OCI-LY1 (cell line): ENCODE data around the gene B3GALT6.

ENCODE experiments used
- H2AFZ ChIP-seq: fragments of 200-600 bp; sonication (generic), shearing (Covaris generic); 2 replicates; pipeline ENCODE4 v1.6.0; 2014; ENCODE audit warnings: antibody characterized with exemption, mild to moderate bottlenecking, low read length
- H3F3A ChIP-seq: fragments of 200-600 bp; sonication (generic), shearing (Covaris generic); 2 replicates; pipeline ENCODE4 v1.6.0; 2014; ENCODE audit warnings: mild to moderate bottlenecking, antibody characterized with exemption, low read length, moderate library complexity; ENCODE audit not compliant: insufficient read depth
- H3K27ac ChIP-seq: fragments of 200-600 bp; sonication (generic); 2 replicates; pipeline ENCODE4 v1.5.1; 2014; ENCODE audit warnings: low read length, mixed run types, mild to moderate bottlenecking, low read depth; ENCODE audit not compliant: poor library complexity, severe bottlenecking
- H3K27me3 ChIP-seq: fragments of 200-600 bp; sonication (generic); 2 replicates; pipeline ENCODE4 v1.6.0; 2014; ENCODE audit warnings: antibody characterized with exemption, mild to moderate bottlenecking, low read length, moderate library complexity; ENCODE audit not compliant: insufficient read depth
- H3K36me3 ChIP-seq: fragments of 200-600 bp; sonication (generic); 2 replicates; pipeline ENCODE4 v1.6.1; 2014; ENCODE audit warnings: mild to moderate bottlenecking, antibody characterized with exemption, low read length, moderate library complexity, mixed read lengths; ENCODE audit not compliant: insufficient read depth
- H3K4me1 ChIP-seq: fragments of 200-600 bp; sonication (generic); 2 replicates; pipeline ENCODE4 v1.5.1; 2014; ENCODE audit warnings: mild to moderate bottlenecking, low read length, moderate library complexity; ENCODE audit not compliant: insufficient read depth, severe bottlenecking
- H3K4me2 ChIP-seq: fragments of 200-600 bp; sonication (generic), shearing (Covaris generic); 2 replicates; pipeline ENCODE4 v1.6.1; 2014; ENCODE audit warnings: low read length
- H3K4me3 ChIP-seq: fragments of 200-600 bp; sonication (generic); 2 replicates; pipeline ENCODE4 v1.5.1; 2014; ENCODE audit warnings: low read length, low read depth, mild to moderate bottlenecking, mixed read lengths; ENCODE audit not compliant: poor library complexity, severe bottlenecking
- H3K79me2 ChIP-seq: fragments of 200-600 bp; shearing (Covaris generic); 2 replicates; pipeline ENCODE4 v1.6.1; 2016; ENCODE audit warnings: mixed run types, low read length, mixed read lengths; ENCODE audit not compliant: insufficient read depth
- H3K9ac ChIP-seq: fragments of 200-600 bp; sonication (generic), shearing (Covaris generic); 2 replicates; pipeline ENCODE4 v1.6.1; 2014; ENCODE audit warnings: mild to moderate bottlenecking, low read length, mixed read lengths
- H3K9me2 ChIP-seq: fragments of 200-600 bp; sonication (generic), shearing (Covaris generic); 2 replicates; pipeline ENCODE4 v1.6.1; 2014; ENCODE audit warnings: low read depth, mild to moderate bottlenecking, low read length, mixed read lengths
- H3K9me3 ChIP-seq: fragments of 200-600 bp; shearing (Covaris generic); 2 replicates; pipeline ENCODE4 v1.6.1; 2014; ENCODE audit warnings: low read length, mixed read lengths
- H4K20me1 ChIP-seq: fragments of 200-600 bp; sonication (generic), shearing (Covaris generic); 2 replicates; pipeline ENCODE4 v1.6.0; 2016; ENCODE audit warnings: mild to moderate bottlenecking, low read length; ENCODE audit not compliant: insufficient read depth
- EZH2 ChIP-seq: fragments of 200-600 bp; sonication (generic), shearing (Covaris generic); IDR thresholded peaks from 2 replicates; pipeline ENCODE4 v1.8.0; 2017; ENCODE audit warnings: borderline replicate concordance, mixed run types, mild to moderate bottlenecking, antibody characterized with exemption, low read length, moderate library complexity, mixed read lengths
- TF ChIP-seq, protein P1 (sequence below): fragments of 200-600 bp; sonication (generic), shearing (Covaris generic); IDR thresholded peaks from 2 replicates; pipeline ENCODE4 v1.5.1; 2017; ENCODE audit warnings: mild to moderate bottlenecking, antibody characterized with exemption, low read length, moderate library complexity, mixed read lengths

Gene B3GALT6

DNA sequence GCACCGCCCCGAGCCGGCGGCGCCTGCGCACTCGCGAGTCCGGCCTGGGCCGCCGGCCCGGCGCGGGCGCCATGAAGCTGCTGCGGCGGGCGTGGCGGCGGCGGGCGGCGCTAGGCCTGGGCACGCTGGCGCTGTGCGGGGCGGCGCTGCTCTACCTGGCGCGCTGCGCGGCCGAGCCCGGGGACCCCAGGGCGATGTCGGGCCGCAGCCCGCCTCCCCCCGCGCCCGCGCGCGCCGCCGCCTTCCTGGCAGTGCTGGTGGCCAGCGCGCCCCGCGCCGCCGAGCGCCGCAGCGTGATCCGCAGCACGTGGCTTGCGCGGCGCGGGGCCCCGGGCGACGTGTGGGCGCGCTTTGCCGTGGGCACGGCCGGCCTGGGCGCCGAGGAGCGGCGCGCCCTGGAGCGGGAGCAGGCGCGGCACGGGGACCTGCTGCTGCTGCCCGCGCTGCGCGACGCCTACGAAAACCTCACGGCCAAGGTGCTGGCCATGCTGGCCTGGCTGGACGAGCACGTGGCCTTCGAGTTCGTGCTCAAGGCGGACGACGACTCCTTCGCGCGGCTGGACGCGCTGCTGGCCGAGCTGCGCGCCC lies at the start of gene B3GALT6:
Gene B3GALT6 (plus strand): TSS at position 30 of the 588 bp plus-strand sequence. CDS start 42 bp downstream, at position 72.
- Histone ChIP-seq H3K36me3 (peaks cover 38% of the 10 kb centered on the region), H3K79me2 (peaks cover 19% of the 10 kb centered on the region), H3K9me2 (no peaks in the 10 kb centered on the region)

GRCh38 chr1:1182491-1183220 lies 49.4 kb upstream of the B3GALT6 start:
- Histone ChIP-seq H3K4me2 (no peak overlapping the region), H3K27me3 (no peaks in the 10 kb centered on the region; the same call in 1 of the 2 replicates), H3F3A (no peaks in the 10 kb centered on the region), H2AFZ (no peak overlapping the region), H3K27ac (no peak overlapping the region), H3K9ac (no peak overlapping the region), H3K79me2 (no peaks in the 10 kb centered on the region), H3K4me3 (no peak overlapping the region), H3K4me1 (no peaks in the 10 kb centered on the region), H4K20me1 (no peaks in the 10 kb centered on the region), H3K9me2 (no peaks in the 10 kb centered on the region), H3K9me3 (no peaks in the 10 kb centered on the region), H3K36me3 (no peaks in the 10 kb centered on the region)
- TF ChIP-seq, protein P1, sequence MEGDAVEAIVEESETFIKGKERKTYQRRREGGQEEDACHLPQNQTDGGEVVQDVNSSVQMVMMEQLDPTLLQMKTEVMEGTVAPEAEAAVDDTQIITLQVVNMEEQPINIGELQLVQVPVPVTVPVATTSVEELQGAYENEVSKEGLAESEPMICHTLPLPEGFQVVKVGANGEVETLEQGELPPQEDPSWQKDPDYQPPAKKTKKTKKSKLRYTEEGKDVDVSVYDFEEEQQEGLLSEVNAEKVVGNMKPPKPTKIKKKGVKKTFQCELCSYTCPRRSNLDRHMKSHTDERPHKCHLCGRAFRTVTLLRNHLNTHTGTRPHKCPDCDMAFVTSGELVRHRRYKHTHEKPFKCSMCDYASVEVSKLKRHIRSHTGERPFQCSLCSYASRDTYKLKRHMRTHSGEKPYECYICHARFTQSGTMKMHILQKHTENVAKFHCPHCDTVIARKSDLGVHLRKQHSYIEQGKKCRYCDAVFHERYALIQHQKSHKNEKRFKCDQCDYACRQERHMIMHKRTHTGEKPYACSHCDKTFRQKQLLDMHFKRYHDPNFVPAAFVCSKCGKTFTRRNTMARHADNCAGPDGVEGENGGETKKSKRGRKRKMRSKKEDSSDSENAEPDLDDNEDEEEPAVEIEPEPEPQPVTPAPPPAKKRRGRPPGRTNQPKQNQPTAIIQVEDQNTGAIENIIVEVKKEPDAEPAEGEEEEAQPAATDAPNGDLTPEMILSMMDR = no peak
- TF ChIP-seq EZH2 = no peak

More for the DNA sequence above, at the start of gene B3GALT6:
- H3K27me3 ChIP-seq = 0 out of 2 replicates have a peak, but pooled peaks cover 4% of the 10 kb centered on the region
- TF ChIP-seq, protein P1 = no peak
- TF ChIP-seq EZH2 = no peak
- H3K9ac ChIP-seq = peak within 1 kb of the TSS; percentile 89
- H3K9me3 ChIP-seq = no peaks in the 10 kb centered on the region
- peak within 1 kb of the TSS; percentile 78 for H3K4me2 ChIP-seq
- peak within 1 kb of the TSS; percentile 51 for H3K27ac ChIP-seq
- no peaks in the 10 kb centered on the region for H3F3A ChIP-seq
- no peaks in the 10 kb centered on the region for H4K20me1 ChIP-seq
- peaks cover 40% of the 10 kb centered on the region for H3K4me1 ChIP-seq
- peak within 1 kb of the TSS; percentile 94 for H3K4me3 ChIP-seq
- no peak within 1 kb of the TSS for H2AFZ ChIP-seq

DNA sequence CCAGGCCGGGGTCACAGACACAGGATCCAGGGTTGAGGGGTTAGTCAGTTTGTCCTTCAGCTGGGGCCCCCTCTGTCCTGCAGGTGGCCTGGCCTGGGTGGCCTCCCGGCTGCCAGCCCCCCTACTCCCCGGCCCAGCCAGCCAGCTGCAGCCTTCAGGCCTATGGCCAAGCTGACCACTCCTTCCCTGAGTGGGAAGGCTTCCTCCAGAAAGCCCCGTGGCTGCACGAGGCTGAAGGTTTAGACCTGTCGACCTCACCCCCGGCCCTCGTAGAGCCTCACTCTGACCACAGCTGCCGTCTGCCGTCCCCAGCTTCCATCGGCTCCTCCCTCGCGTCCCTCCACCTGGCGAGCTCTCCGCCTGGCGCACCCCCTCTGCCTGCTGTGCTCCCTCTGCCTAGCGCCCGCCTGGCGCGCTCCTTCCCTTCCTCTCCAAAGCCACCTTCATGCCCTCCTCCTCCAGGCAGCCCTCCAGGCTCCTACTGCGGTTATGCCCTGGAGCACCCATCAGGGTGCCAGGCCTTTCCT lies 48.8 kb upstream of the B3GALT6 start:
- Histone ChIP-seq H2AFZ (no peak overlapping the region), H3F3A (no peaks in the 10 kb centered on the region), H3K4me2 (no peak overlapping the region), H3K79me2 (no peaks in the 10 kb centered on the region), H4K20me1 (no peaks in the 10 kb centered on the region), H3K4me1 (no peaks in the 10 kb centered on the region), H3K36me3 (no peaks in the 10 kb centered on the region), H3K27ac (no peak overlapping the region), H3K9me3 (no peaks in the 10 kb centered on the region), H3K9ac (no peak overlapping the region), H3K27me3 (no peaks in the 10 kb centered on the region; the same call in 1 of the 2 replicates), H3K9me2 (no peaks in the 10 kb centered on the region), H3K4me3 (no peak overlapping the region)
- TF ChIP-seq, protein P1 = no peak
- no peak for TF ChIP-seq EZH2
